Colonic mucosa (tissue), 4 donors: ENCODE data around the gene ADNP. TPM values are rescaled to one million over a fixed set of nuclear protein-coding genes. Genes with fewer than 3 reads are reported as not detected.

Experiments
- DNase-seq: peaks from one replicate; pipeline ENCODE4 v3.0.0-alpha.2; 2020
- H3K27ac ChIP-seq: fragments of 200-600 bp; one replicate; pipeline ENCODE4 v1.8.0; 2021
- H3K27me3 ChIP-seq: fragments of 200-600 bp; one replicate; pipeline ENCODE4 v1.8.0; 2021
- H3K36me3 ChIP-seq: fragments of 200-600 bp; one replicate; pipeline ENCODE4 v1.8.0; 2021
- H3K4me1 ChIP-seq: fragments of 200-600 bp; one replicate; pipeline ENCODE4 v1.8.0; 2021; ENCODE audit warnings: mild to moderate bottlenecking
- H3K4me3 ChIP-seq: fragments of 200-600 bp; one replicate; pipeline ENCODE4 v1.8.0; 2021
- H3K9ac ChIP-seq, 2 donors: one replicate each; pipeline ENCODE4 v1.7.0; 2013; ENCODE audit warnings: control low read depth in 2 of 2, low read depth in 2 of 2, low read length in 2 of 2
- H3K9me3 ChIP-seq: fragments of 200-600 bp; one replicate; pipeline ENCODE4 v1.8.0; 2021
- intact Hi-C: fragments of 100-400 bp; cut with DNase I; formaldehyde crosslinking; loops from one replicate; pipeline ENCODE4 v1.14.1; 2022
- total RNA-seq, 2 donors: library from RNA; stranded (reverse); fragmentation: NEBNext Ultra II Directional in 1 of 2; extraction: Animal tissue kit (Norgen Biotek cat#: 25700) in 1 of 2; gene quantifications; one replicate each; pipeline ENCODE4 v1.2.1, GENCODE V29; 2021
- TF ChIP-seq, protein P1 (sequence below): fragments of 200-600 bp; IDR thresholded peaks from one replicate; pipeline ENCODE4 v1.8.0; 2022; ENCODE audit warnings: antibody characterized with exemption, mild to moderate bottlenecking
- donor health status: healthy.
- donor health status: DM: no; HTN: no; CAD: no.
- donor health status: DM: no; HTN: no; CAD: no.

Gene ADNP
- total RNA-seq, 2 donors from 2014 or later = 46.8 to 54.0 TPM

DNA sequence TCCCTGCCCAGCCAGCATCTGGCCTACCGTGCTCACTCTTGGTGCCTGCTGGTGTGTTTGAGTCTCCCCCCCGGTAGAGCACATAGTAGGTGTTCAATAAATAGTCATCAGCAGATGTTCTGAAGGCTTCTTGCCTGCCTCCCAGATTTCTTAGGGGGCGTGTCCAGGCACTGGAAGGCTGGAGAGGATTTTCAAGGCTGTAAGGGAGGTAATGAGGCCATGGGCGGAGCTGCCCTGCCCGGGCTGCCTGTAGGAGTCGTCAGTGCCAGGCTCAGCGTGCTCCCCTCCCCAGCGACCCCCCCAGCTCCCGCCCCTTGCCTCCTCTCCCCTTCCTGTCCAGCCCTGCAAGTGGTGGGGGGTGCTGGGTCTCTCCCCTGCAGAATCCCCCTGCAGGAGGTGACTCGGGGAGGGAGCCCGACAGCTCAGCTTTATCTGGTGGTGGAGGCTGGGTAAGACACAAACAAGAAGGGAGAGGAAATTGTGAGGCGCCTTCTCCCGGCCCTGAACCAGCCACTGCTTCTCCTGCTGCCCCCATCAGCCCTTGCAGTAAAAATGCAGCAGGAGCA lies 80.4 kb downstream of the ADNP start:
- Histone ChIP-seq H3K36me3 (no peaks in the 10 kb centered on the region), H3K9me3 (no peaks in the 10 kb centered on the region), H3K4me1 (no peaks in the 10 kb centered on the region), H3K27ac (no peak overlapping the region), H3K4me3 (no peak overlapping the region), H3K9ac (no peak overlapping the region), H3K27me3 (no peaks in the 10 kb centered on the region)
- TF ChIP-seq, protein P1, sequence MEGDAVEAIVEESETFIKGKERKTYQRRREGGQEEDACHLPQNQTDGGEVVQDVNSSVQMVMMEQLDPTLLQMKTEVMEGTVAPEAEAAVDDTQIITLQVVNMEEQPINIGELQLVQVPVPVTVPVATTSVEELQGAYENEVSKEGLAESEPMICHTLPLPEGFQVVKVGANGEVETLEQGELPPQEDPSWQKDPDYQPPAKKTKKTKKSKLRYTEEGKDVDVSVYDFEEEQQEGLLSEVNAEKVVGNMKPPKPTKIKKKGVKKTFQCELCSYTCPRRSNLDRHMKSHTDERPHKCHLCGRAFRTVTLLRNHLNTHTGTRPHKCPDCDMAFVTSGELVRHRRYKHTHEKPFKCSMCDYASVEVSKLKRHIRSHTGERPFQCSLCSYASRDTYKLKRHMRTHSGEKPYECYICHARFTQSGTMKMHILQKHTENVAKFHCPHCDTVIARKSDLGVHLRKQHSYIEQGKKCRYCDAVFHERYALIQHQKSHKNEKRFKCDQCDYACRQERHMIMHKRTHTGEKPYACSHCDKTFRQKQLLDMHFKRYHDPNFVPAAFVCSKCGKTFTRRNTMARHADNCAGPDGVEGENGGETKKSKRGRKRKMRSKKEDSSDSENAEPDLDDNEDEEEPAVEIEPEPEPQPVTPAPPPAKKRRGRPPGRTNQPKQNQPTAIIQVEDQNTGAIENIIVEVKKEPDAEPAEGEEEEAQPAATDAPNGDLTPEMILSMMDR = no peak
- DNase-seq = no peak
- intact Hi-C loops = no loop called here

DNA sequence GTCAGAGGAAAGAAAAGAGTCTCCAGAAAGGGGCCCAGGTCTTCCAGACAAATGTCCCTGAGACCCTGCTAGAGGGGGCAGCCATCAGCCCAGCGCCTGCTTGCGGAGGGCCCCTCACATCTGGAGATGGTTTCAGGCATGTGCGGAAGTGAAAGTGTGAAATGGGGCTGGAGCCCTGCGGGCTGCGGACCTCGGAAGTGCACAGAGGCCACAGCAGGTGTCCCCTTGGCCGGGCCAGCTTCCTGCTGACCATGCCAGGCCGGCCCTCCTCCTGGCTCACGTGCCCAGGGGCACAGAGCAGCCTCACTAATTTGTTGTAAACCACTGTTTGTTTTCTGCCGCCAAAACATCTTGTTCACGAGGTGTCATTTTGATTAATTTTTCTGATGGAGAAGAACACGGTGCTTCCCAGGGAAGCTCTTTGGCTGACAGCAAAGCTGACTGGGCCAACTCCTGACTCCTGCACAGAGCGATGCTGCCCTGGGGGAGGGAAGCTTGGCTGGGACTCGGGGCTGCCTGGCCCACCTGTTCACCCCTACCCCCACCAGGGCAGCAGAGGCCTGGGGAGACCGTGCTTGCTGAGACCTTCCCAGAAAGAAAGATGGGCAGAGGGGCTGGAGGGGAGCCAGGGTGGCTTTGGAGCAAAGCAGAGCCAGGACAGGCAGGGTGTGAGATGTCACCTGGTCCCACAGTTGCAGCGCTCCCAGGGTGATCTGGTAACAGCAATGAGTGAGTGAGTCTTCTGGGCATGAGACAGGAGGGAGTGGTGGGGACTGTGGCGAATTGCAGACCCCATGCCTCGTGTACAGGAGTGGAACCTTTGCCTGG lies 82.2 kb downstream of the ADNP start:
- Histone ChIP-seq H3K4me1 (no peaks in the 10 kb centered on the region), H3K9ac (no peak overlapping the region)
- TF ChIP-seq, protein P1 = no peak

DNA sequence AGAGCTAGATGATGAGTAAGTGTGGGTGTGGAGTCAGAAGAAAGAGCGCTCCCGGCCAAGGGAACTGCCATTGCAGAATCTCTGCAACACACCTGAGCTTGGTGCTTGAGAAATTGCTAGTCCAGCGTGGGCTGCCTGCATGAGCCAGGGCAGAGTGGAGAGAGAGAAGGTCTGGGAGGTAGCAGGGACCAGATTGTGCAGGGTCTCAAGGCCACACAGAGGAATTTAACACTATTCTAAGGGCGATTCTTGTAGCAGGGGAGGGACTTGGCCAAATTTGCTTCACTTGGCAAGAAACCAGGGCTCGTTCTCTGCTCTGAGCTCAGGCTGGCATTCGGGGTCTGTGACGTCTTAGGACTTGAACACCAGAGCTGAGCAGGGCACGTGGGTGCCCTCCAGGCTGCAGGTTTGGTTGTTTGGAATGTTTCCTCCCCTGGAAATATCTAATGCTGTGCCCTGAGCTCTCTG lies 82.9 kb downstream of the ADNP start:
- no peaks in the 10 kb centered on the region for H3K36me3 ChIP-seq
- H3K4me1 ChIP-seq = no peaks in the 10 kb centered on the region
- no peak overlapping the region for H3K27ac ChIP-seq
- H3K27me3 ChIP-seq = no peaks in the 10 kb centered on the region
- no peak overlapping the region for H3K9ac ChIP-seq
- DNase-seq = no peak
- H3K9me3 ChIP-seq = no peaks in the 10 kb centered on the region
- TF ChIP-seq, protein P1 = no peak
- intact Hi-C loops = no loop called here
- no peak overlapping the region for H3K4me3 ChIP-seq

More for the DNA sequence above, 82.2 kb downstream of the ADNP start:
- H3K36me3 ChIP-seq = no peaks in the 10 kb centered on the region
- no peak overlapping the region for H3K4me3 ChIP-seq
- no peak for DNase-seq
- no peaks in the 10 kb centered on the region for H3K9me3 ChIP-seq
- intact Hi-C loops = no loop called here
- H3K27me3 ChIP-seq = no peaks in the 10 kb centered on the region
- H3K27ac ChIP-seq = no peak overlapping the region

DNA sequence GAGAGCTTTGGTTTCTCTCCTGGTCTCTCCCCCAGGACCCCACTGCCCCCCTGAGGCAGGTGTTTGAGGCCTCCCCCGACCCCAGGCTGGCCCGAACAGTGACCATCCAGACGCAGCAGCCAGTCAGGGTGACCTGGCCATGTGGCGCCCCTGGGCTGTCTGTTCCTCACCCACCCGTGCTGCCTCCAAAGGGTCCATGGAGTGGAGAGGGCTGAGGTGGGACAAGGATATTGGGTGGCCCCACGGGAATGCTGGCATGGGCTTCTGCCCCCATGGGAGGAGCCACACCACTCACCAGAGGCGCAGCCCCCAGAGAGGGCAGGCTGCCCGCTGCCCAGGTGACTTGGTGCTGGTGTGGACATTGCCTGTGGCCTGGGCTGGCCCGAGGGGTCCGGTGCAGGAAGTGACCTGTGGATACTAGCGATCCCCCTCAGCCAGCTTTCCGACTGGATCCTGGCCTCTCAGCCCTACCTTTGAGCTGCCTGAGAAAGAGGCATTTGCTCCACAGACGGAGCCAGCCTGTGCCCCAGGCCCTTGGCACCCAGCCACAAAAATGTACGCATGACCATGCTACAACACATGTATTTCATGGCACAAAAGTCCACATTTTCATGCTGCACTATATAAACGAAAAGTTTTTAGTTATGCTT lies 85.5 kb downstream of the ADNP start:
- no peak overlapping the region for H3K9ac ChIP-seq
- TF ChIP-seq, protein P1 = no peak
- no peak overlapping the region for H3K27ac ChIP-seq
- DNase-seq = no peak
- no peaks in the 10 kb centered on the region for H3K36me3 ChIP-seq
- intact Hi-C loops = loop anchor here (2.0 kb wide), 1 partner anchor 47 kb away; no protein-coding TSS in a partner anchor
- H3K4me1 ChIP-seq = no peaks in the 10 kb centered on the region
- no peak overlapping the region for H3K4me3 ChIP-seq
- H3K9me3 ChIP-seq = no peaks in the 10 kb centered on the region
- no peaks in the 10 kb centered on the region for H3K27me3 ChIP-seq

DNA sequence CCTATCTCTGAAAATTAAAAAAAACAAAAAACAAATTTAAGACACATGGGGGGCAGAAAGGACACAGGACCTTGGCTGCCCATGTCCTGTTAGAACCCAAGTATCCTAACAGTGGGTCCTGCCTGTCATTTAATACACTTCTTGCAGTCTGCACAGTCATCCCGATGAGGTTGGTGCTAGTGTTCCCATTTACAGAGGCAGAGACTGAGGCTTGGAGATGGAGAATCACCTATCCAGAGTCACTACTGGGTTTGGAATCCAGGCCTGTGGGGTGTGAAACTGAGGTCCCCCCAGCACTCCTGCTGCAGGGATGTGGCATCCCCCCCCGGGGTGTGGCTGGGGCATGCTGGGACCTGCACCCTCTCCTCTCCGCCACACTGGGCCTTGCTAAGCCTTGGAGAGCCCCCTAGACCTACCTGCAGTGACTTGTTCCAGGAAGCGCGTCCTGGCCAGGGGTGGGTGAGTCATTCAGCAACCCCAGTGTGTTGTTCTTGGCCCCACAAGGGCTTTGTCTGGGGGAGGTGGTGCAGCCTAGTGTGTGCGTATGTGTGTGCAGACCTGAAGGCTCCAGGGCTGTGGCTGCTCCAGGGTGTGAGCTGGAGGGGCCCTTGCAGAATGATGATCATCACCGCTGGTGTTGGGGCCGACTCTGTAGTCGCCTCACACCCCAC lies 86.7 kb downstream of the ADNP start:
- Histone ChIP-seq H3K27me3 (no peaks in the 10 kb centered on the region), H3K9ac (no peak overlapping the region), H3K9me3 (no peaks in the 10 kb centered on the region), H3K36me3 (no peaks in the 10 kb centered on the region), H3K4me3 (no peak overlapping the region), H3K4me1 (no peaks in the 10 kb centered on the region), H3K27ac (no peak overlapping the region)
- intact Hi-C loops = loop anchor here (2.0 kb wide), 1 partner anchor 48 kb away; no protein-coding TSS in a partner anchor
- TF ChIP-seq, protein P1 = no peak
- no peak for DNase-seq
